Endothelial cell of hepatic sinusoid (primary cell): ENCODE measurements around the gene GALNT10.

ENCODE experiments used
- in situ Hi-C: cut with HindIII; loops from 2 replicates; pipeline ENCODE4 v1.10.0; 2017; ENCODE audit warnings: low sequenced_read_pairs

The GALNT10 gene

DNA sequence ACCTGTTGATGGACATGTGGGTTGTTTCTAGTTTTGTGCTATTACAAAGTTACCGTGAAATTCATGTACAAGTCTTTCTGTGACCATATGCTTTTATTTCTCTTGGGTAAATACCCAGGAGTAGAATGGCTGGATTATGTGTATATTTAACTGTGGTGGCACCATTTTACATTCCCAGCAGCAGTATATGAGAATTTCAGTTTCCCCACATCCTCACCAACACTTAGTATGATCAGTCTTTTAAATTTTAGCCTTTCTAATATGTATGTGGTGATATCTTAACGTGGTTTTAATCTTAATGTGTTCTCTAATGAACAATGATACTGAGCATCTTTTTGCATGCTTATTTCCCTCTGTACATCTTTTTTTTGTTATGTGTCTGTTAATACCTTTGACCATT, 36.6 kb downstream of the GALNT10 start:
- in situ Hi-C loops: no loop called here

DNA sequence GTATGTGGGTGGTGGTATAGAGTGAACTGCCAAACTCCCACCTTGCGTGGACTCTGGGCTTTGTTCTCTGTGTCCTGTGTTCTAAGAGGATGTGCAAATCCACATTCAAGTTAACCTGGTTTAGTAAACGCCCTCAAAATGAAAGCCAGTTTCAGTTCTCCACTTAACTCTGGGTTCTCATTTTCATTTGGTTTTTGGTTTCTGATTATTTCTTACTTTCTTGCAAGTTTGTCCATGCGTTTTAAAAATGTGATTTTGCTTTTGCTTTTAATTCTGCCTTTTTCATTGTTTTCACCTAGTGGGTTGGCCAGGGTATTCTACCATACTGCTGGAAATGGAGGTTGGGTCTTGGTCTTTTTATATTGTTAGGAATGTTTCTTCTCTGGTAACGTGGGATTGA, 38.2 kb downstream of the GALNT10 start:
- in situ Hi-C loops: no loop called here

DNA sequence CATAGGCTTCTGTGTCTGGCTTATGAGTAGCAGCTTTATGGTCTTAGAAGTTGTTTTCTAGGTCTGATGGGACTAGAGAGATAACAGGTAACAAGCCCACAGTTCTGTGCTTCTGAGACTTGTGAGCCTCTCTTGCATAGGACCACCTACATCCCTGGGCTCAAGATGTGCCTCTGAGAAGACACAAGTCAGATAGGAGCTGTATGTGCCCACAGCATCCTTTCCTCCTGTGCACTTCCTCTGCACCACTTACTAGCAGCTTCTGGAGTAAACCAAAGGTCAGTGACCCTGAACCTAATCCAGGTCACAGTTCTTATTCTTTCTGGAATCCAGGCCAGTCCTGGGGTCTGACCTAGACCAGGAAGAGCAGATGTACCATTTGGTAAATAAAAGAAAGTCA, 40.0 kb downstream of the GALNT10 start:
- in situ Hi-C loops: loop anchor here (5.0 to 10.0 kb wide), 2 partner anchors 33 to 56 kb away; no protein-coding TSS in a partner anchor

- in situ Hi-C loops: loop anchor here (5.0 to 10.0 kb wide), 2 partner anchors 37 to 60 kb away; no protein-coding TSS in a partner anchor
Measured at GRCh38 chr5:154234551-154234950, 44.0 kb downstream of the GALNT10 start.

DNA sequence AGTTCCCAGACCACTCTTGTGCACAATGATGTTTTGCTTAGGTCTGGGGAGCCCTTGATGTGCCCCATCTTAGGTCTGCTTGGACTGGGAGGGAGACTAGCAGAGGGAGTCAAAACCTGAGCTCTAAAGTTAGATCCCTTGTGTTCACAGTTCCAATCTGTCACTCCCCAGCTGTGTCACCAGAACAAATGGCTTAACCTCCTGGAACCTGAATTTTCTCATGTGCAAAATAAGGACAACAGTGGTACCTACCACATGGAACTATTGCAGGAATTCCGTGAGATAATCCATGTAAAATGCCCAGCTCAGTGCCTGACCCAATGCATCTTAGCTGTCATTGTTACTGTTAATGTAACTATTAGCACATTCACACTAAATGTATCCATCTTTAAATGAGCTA, 45.5 kb downstream of the GALNT10 start:
- in situ Hi-C loops: loop anchor here (10.0 kb wide), 1 partner anchor 61 kb away; no protein-coding TSS in a partner anchor

DNA sequence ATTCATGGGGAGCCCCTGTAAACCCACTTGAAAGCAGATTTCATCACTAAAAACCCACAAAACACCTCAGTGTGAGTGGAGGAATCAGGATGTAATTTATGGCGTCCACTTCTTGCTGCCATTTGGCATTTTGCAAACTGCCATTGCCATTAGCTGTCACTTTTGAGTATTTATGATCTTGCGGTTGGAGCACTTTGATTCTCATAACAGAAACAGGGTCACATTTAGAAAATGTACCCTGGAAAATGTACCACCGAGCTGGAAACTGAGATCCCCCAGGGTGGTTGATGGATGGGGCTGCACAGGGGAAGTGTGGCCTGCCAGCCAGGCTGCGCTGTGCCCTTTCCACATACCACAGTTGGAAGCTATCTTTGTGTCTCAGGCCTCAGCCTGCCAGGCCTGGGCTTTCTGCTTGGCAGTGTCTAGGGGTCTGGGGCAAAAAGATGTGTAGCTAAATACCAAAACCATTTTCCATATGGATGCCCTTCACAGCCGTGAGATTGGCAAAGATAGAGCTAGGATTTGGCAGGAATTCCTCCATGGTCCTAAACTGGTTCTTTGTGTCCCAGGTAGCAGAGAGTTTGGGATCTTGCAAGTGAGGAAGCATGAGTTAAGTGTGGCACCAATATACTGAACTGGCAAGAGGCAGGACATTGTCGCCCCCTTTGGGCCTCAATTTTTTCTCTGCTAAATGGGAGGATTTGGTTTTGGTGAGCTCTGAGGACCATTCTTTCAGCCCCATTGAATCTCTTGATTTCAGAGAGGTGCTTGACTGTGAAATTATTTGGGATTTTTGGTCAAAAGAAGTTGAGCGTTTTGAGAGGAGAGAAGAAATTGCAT, 46.2 kb downstream of the GALNT10 start:
- in situ Hi-C loops: loop anchor here (10.0 kb wide), 1 partner anchor 62 kb away; no protein-coding TSS in a partner anchor

DNA sequence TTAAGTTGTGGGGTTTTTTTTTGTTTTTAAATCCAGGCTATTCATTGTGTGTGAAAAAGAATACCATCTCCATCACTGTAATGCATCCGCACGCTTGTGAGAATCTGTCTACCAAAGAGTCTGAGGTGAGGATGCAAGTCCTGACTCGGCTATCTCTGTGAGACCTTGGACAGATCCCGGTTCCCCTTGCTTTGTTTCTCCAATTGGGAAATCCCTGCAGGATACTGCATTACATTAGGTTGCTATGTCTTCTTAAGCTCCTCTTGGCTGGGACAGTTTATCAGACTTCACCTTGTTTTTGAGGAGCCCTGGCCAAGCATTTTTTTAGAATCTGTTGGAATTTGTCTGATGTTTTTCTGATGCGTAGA, 46.8 kb downstream of the GALNT10 start:
- in situ Hi-C loops: loop anchor here (10.0 kb wide), 1 partner anchor 63 kb away; no protein-coding TSS in a partner anchor

GRCh38 chr5:154237946-154238345, 47.4 kb downstream of the GALNT10 start:
- in situ Hi-C loops: loop anchor here (10.0 kb wide), 1 partner anchor 63 kb away; no protein-coding TSS in a partner anchor

DNA sequence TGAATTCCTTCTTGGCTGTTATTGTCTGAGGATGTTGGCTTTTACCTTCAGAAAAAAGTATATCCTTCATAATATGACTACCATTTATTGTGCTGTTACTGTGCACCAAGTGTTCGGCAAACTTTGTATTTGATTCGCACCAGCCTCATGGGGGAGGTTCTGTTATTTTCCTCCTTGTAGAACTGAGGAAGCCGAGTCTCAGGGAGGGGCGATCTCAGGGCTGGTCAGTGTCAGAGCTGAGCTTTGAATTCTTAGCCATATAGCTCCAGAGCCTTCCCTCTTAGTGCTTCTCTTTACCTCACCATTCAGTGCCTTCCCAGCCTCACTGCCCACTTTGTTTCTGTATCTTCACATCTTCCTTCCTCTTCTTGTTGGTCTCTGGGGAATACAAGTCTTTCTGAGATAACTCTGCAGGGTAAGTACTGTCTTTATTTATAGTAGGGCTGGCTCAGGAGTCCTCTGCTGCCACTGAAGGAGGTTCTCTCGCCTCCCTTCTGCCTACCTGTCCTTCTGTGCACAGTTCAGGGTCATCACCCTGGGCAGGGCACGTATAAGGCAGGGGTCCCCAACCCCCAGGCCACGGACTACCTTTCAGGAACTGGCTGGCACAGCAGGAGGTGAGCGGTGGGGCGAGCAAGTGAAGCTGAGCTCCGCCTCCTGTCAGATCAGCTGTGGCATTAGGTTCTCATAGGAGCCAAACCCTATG, 48.4 kb downstream of the GALNT10 start:
- in situ Hi-C loops: loop anchor here (10.0 kb wide), 1 partner anchor 64 kb away; no protein-coding TSS in a partner anchor

- in situ Hi-C loops: no loop called here
Measured at GRCh38 chr5:154240595-154240994, 50.1 kb downstream of the GALNT10 start.

GRCh38 chr5:154241021-154241420, 50.5 kb downstream of the GALNT10 start:
- in situ Hi-C loops: no loop called here

DNA sequence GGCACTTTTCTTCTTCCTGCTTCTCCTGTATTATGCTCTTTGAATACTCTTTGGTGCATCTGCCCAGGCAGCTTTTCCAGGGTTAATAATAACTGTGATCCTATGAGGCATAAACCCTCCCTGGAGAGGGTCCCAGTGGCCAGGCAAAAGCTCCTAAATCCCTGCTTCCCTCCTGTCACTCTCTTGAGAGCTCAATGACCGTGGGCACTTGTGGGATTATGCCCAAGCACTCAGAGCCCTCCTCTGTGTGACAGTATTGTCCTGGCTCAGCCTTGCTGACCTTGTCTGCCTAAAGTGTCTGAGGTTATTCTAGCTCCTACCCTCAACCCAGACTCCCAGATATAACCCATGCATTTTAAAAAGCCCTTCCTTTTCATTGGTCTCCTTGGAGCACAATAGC, 51.9 kb downstream of the GALNT10 start:
- in situ Hi-C loops: no loop called here

DNA sequence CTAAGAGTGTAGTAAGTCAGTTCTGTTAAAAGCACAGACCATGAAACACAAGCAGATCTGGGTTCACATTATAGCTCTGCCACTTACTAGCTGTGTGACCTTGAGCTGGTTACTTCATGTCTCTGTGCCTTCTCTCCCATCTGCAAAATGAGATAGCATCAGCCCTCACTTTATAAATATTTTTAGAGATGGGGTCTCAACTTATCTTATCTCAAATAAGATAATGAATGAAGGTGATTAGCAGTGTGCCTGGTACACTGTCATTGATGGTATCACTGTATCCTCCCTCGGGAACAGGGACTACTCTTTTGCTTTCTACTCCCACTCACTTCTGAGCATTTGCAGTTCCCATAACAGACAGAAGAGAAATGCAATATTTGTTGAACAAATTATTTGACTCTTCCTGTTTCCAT, 52.4 kb downstream of the GALNT10 start:
- in situ Hi-C loops: no loop called here

- in situ Hi-C loops: no loop called here
Measured at GRCh38 chr5:154243736-154244135, 53.2 kb downstream of the GALNT10 start.

- in situ Hi-C loops: no loop called here
Measured at GRCh38 chr5:154244476-154244875, 53.9 kb downstream of the GALNT10 start.

GRCh38 chr5:154248691-154249090, 58.2 kb downstream of the GALNT10 start:
- in situ Hi-C loops: no loop called here

DNA sequence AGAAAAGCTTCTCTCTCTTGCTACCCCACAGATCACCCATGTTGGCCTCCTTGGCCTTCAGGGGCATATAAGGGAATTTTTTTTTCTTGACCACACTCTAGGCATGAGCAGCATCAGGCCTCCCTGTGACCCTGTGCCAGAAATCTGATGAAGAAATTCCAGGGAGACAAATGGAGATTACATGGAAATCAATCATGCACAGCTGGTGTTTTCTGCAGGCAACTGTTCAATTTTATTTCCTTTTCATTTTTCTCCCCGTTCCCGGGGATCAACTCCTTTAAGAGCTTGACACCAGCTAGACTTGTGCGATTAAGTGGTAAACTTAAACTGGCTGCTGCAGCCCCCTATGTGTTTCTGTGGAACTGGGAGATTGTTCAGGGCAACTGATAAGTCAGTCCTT, 59.3 kb downstream of the GALNT10 start:
- in situ Hi-C loops: no loop called here

GRCh38 chr5:154251529-154251928, 61.0 kb downstream of the GALNT10 start:
- in situ Hi-C loops: no loop called here

GRCh38 chr5:154253807-154254206, 63.3 kb downstream of the GALNT10 start:
- in situ Hi-C loops: no loop called here

DNA sequence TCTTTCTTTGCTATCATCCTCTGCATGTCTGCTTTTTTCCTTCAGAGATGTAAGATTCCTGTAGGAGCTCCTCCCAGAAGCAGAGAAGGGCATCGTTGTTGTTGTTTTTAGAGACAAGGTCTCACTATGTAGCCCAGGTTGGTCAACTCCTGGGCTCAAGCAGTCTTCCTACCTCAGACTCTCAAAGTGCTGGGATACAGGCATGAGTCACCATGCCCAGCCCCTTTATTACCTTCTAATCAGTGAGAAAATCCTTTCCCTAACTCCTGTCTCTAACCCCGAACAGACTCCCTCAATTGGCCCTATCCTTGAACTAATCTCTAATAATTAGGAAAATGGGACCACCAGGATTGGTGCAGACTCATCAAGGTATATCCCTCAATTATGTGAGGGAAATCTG, 64.4 kb downstream of the GALNT10 start:
- in situ Hi-C loops: no loop called here

DNA sequence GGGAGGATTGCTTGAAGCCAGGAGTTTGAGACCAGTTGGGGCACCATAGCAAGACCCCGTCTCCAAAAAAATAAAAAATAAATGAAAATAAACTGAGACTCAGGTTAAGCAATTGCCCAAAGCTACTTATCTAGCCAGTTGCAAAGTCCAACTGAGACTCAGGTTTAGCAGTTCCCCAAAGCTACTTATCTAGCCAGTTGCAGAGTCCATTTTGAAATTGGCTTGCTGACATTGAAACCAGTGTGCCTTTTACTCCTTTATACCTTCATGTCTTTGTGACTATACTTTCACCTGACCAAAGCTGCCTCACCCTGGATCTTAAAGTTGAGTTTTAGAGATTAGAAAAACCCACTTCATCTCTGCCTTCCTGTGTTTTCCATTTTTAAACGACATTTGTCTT, 66.5 kb downstream of the GALNT10 start:
- in situ Hi-C loops: no loop called here
